Stomach (tissue), 4 donors: ENCODE measurements around the gene FBXL19.

Experiments
- CTCF ChIP-seq, 7 experiments: fragments of 450-650 bp in 4 of 7; fragments of 200-600 bp in 3 of 7; sonication (generic) in 3 of 7; IDR thresholded peaks; one replicate each; pipeline ENCODE4 v1.5.1; 2016 to 2019; ENCODE audit warnings: antibody characterized with exemption in 7 of 7, control low read depth in 2 of 7, mild to moderate bottlenecking in 1 of 7
- POLR2A ChIP-seq, 4 donors: fragments of 450-650 bp; IDR thresholded peaks; one replicate each; pipeline ENCODE4 v1.6.1; 2016; ENCODE audit warnings: antibody characterized with exemption in 4 of 4, control low read depth in 2 of 4, mild to moderate bottlenecking in 1 of 4, moderate library complexity in 1 of 4

DNA sequence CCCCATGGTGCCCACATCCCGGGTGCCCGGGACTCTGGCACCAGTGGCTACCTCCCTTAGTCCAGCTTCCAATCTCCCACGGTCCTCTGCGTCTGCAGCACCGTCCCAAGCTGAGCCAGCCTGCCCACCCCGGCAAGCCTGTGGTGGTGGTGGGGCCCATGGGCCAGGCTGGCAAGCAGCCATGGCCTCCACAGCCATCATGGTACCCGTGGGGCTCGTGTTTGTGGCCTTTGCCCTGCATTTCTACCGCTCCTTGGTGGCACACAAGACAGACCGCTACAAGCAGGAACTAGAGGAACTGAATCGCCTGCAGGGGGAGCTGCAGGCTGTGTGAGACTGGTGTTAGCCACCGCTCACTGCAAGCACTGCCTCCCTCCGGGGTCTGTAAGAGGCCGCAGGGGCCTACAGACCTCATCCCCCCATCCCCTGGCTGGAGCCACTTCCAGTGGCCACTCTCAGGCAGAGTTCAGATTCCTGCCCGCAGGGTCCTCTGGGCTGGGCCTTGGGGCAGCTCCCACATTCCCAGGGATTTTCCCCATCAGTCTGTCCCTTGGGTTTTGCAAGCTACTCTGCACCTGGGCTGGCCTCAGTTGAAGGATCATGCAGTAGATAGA, 30.2 kb downstream of the FBXL19 start:
- TF ChIP-seq POLR2A (IDR thresholded peaks at IDR 0.05) (no peak), CTCF (IDR thresholded peaks at IDR 0.05) (peak in 5 of 7 experiments; percentile 15 to 60 (median 32))
